OCI-M2 (cell line): ENCODE results near the gene VWA5A.

ENCODE experiments used
- DNase-seq: peaks from one replicate; lab custom pipeline; 2025; ENCODE audit not compliant: unreplicated experiment; lab: John Stamatoyannopoulos, UW

Gene VWA5A

DNA sequence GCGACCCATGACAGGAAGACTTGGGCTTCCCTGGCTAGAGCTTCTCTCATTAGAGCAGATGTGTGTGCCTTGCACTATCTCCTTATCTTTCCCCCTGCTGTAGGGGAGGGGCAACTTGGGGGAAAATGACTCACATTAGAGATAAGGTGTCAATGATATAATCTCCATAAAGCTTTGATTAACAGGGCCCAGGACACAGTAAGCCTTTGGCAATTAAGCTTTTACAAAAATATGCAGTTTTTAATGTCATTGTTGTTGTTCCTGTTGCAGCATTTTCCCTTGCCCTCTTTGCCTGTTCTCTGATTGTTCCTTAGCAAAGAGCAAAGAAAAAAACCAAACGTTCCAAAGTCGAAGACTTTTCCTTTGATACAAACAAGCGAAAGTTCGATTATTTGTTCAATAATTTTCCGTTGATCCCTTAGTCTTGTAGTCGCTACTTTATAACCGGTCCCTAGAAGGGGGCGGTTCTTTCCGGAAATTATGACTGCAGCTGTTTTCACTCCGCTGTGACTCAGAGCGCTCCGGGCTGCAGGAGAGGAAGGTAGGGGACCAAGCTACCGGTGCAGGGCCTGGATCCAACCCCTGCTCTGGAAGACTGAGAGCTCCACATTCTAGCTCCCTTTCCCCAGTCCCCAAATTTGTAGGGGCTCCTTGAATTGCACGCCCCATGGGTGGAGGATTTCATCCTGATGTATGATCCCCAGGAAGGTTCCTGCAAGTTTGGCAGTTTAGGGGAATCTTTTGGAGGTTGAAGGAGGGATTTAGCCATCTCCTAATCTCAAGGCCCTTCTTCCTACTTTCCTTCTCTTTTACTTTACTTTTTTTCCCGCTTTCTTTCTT lies at the start of gene VWA5A:
Gene VWA5A (plus strand): TSS at position 509 of the 840 bp plus-strand sequence. CDS start 2,062 bp downstream, outside the sequence.
- DNase-seq: no peak

DNA sequence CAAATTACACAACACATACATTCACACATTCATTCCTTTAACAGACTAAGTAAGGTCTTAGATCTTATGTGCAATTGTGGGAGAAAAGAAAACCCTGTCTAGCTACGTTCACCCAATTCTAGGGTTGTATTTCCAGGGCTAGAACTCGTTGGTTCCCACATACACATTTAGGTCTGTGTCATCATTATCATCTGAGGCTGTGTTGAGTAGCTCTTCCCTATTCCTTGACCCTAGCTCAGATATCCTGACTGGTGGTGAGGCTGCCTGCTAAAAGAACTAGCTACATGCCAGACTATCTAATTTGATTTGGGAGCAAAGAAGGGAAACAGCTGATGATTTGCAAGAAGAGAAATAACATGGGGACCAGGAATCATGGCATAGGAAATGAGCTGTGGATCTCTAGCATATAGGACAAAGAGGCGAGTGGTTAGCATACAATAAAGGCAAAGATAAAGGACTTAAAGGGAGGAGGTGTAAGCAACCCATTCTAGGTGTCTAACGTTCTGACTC lies 46.6 kb upstream of the VWA5A start:
- no peak for DNase-seq

- DNase-seq: no peak
Measured at GRCh38 chr11:124069429-124070401, 45.5 kb upstream of the VWA5A start.

GRCh38 chr11:124070915-124071622 lies 44.2 kb upstream of the VWA5A start:
- DNase-seq: no peak

GRCh38 chr11:124071623-124071948 lies 43.7 kb upstream of the VWA5A start:
- DNase-seq: no peak

GRCh38 chr11:124072147-124072546 lies 43.1 kb upstream of the VWA5A start:
- no peak for DNase-seq

DNA sequence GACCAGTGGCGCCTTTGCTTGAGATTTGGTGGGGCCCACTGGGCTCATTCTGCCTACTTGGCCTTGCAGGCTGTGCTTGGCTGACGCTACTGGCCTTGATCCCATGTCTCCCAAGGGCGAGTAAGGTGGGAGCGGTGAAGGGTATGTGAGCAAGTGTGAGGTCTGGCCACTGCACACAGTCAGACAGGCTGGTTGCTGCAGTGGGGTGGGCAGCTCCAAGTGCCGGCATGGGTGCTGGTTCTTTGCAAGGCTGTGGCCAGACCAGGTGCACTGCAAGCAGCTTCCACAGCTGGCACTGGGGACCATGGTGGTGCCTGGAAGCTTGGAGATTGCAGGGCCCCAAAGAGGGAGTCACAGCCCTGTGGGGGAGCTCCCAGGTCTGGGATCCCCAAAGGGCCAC lies 40.7 kb upstream of the VWA5A start:
- DNase-seq: no peak

DNA sequence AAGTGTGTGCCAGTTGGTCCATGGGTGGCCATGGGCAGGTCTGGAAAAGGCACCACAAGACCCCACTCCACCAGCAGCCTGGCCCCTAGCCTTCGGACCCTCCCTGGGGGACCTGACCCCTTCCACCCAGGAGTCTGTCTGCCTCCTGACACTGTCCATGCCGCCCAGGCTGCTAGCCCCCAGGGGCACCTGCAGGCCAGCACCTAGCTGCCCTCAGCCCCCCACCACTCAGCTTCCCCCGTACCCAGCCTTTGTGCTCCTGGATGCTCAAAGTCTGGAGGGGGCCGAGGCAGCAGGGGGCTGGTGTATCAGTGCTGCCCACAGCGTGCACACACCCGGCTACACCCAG lies 39.8 kb upstream of the VWA5A start:
- DNase-seq: no peak

GRCh38 chr11:124075841-124076651 lies 39.2 kb upstream of the VWA5A start:
- no peak for DNase-seq

GRCh38 chr11:124077266-124077665 lies 38.0 kb upstream of the VWA5A start:
- no peak for DNase-seq

- DNase-seq: no peak
Measured at GRCh38 chr11:124078591-124078990, 36.7 kb upstream of the VWA5A start.

GRCh38 chr11:124079631-124080326 lies 35.5 kb upstream of the VWA5A start:
- no peak for DNase-seq

DNA sequence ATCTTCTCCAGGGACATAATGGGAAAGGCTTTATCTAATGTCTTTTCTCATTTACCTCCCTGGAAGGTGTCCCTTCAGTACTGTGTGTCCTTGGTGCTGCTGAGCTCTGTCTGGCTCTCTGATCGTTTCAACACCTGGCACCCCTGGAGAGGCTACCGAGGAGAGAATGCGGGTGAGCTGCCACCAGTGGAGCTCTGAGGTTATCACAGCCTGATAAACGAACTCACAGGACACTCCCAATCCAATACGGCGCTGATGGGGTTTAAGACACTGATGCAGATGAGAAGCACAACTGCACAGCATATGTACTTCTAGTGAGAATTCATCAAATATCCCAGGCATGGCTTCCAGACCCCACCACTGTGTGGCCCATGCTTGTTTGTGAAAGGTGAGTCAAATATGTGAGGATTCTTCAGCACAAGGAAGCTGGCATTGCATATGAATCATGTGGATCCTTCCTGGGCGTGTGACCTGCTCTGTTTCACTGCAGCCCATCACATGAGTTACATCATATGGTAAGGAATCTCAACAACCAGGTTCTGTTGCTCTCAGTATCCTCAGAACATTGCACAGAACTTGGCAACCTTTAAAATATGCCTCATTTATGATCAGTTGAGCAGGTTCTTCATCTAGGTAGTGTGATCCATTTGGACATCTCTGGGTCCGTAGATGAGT lies 34.8 kb upstream of the VWA5A start:
- DNase-seq: no peak

DNA sequence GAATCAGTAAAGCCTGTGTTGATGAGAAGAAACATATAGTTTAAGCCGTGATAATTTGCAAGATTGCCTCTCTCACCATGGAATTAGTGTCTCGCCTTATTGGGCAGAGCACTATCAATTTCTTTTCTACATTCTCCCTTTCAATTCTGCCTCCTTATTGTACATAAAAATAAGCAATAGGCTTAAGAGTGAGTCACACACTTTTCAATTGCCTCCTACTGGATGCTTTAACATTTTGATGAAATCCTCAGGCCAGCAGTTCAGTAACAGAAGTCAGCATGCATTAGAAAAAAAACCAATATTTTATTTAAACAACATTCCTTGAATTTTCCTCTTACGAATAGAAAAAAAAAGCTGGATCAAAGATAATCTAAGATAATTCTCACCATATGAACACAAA lies 33.8 kb upstream of the VWA5A start:
- no peak for DNase-seq

GRCh38 chr11:124082371-124082770 lies 32.9 kb upstream of the VWA5A start:
- no peak for DNase-seq

DNA sequence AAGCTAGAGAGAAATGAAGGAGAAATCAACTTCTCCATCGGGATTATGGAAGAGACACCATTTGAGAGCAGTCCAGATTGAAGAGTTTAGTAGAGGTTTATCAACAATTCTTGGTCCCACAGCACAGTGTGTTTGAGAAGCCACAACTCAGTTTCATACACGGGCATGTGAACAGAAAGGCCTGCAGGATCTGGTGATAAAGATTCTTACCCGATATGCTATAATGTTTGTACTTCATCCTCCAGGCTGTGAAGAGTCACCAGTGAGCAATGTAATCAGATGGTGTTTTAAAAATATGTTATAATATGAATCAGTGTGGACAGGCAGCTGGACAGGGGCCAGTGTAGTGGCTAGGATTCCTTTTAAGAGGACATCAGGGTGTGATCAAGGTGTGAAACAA lies 29.7 kb upstream of the VWA5A start:
- DNase-seq: no peak

- no peak for DNase-seq
Measured at GRCh38 chr11:124085997-124086846, 29.0 kb upstream of the VWA5A start.

DNA sequence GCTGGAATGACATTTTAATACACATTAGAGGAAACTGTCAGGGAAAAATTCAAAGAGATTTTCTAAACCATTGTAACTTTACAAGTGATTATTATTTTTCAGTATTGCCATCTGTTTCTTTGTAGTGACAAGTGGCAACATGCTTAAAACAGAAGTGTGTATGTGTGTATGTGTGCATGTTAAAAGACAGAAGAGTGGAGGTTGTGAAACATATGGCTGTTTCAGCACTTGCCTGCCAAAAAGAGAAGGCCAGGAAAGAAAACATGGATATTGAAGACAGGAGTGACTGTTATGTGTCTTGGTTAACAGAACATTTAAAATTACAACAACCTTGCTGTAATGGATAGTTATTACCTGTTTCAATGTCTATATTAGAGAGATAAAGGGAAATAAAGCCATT lies 24.3 kb upstream of the VWA5A start:
- no peak for DNase-seq
